HG02642 (cell line): ENCODE results near the gene HMCN2.
"Not testable (repeated sequence)": the region's sequence is repeated elsewhere in the genome, so short reads cannot be mapped to it uniquely, and the experiment has no call there.

Experiments used
- ATAC-seq: cut with Tn5 transposase; IDR thresholded peaks from one replicate; pipeline ENCODE4 v1.9.1; 2021; ENCODE audit warnings: mild to moderate bottlenecking; ENCODE audit not compliant: unreplicated experiment, poor library complexity

The HMCN2 gene

DNA sequence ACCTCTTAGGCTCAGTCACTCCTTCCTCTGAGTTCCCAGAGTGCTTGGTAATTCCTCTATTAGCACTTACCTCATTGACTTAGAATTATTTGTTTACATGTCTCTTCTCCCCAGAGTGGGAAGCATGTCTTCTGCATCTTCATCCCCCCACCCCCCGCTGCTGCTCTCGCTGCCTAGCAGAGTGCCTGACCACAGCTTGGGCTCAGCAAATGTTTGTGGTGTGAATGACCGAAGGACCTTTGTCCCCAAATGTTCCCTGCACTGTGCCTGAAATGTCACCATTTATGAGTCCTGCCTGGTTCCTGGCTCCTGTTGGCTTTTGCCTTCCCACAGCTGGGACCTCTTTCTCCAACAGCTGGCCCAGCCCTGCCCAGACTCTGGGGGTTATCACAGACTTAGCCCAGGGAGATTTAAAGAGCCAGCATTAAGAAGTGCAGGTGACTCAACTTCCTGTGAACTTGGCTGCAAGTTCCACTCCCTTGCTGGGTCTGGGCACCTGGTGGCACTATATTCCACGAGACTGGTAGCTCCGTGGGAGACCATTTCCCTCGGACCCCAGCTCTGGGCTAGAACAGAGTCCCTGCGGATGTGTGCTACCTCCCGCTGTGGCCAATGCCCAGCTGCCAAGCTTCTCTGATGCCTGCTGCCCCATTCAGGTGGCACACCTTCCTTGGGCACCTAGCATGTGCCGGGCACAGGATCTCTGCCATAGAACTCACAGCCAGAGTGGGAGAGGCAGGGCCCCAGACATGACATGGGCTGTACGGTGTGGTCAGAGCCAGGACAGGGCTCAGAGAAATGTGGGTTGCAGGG lies 1.8 kb upstream of the HMCN2 start:
- no peak for ATAC-seq

DNA sequence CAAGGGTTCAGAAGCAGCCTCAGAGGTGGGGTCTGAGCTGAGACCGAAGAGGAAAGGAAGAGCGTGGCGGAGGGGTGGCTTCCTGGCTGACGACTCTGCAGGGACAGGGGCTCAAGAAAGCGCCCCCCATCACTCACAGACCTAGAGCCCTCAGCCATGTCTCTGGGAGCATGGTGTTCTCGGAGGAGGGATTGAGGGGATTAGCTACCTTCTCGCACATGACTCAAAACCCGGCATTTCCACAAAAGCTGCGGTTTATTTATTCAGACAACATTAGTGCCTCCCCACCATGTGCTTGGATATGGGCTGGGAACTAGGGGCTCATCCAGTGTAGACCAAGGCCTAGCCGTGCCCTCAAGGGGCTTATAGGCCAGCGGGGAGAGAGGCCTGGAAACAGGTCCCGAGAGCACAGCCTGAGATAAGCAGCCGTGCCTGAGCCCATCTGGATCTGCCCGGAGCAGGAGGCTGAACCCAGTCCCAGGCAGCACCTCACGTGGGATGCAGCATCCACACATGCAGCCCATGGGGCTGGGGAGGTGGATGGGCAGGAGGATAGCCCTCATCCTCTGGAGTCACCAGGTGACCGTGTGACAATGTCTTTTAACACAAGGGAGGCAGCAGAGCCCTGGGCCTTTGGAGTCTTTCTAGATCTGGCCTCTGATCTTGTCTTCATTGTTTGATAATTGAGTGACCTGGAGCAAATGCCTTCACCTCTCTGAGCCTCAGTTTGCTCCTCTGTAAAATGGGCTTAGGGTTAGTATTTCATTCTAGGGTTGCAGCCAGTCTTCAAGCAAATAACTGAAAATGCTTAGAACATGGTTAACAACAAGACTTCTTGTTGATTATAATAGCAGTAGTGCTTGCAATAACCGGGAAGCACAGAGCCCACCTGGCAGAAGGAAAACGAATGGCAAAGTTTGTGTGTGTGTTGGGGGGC lies 878 bp upstream of the HMCN2 start:
- ATAC-seq: no peak

DNA sequence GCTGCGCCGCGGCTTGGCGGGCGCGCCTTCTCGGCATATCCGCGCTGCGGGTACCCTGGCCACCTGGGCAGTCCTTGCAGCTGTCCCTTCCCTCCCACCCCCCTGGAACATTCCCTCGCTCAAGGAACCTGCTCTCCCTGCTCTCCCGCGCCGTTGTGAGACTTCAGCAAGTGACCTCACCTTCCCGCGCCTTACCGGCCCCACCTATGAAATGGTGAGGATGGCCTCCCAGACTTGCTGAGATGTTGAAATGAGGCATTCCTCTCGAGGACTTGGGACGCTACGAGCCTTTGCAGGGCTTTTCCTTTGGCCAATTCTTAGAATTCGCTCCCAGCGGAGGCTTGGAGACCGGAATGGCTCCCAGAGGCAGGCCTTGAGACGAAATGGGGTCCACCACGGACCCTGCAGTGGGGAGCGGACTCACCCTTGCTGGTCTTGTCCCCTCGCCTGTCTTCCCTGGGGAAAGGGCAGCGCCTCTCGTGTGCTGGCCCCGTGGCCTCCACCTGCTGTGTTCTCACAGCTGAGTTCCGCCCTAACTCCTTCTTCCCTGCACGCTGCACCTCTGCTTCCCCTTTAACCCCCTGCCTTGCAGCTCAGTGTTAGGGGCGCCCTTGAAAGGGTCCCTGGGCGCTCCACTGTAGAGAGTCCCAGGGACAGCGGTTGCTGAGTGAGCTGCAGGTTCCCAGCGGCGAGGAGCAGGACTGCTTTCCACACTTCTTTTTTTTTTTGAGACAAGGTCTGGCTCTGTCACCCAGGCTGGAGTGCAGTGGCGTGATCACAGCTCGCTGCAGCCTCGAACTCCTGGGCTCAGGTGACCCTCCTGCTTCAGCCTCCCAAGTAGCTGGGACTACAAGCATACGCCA lies 907 bp downstream of the HMCN2 start:
- ATAC-seq: no peak

DNA sequence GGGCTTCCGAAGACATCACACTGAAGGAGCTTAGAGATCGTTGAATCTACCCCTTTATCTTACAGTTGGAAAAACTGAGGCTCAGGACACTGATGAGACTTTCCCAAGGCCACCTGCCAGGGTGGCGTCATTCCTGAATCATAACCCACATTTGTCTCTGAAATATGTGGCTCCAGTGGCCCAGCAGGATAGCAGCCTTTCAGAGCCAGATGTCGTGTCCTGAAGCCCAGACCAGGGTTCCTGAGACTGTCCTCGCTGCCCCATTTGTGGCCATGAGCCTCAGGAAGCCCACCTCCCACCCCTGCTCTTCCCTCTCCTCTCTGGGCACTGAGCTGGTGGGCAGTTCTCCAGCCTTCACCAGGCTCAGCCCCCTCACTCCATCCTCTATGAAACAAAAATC lies 2.4 kb downstream of the HMCN2 start:
- no peak for ATAC-seq

DNA sequence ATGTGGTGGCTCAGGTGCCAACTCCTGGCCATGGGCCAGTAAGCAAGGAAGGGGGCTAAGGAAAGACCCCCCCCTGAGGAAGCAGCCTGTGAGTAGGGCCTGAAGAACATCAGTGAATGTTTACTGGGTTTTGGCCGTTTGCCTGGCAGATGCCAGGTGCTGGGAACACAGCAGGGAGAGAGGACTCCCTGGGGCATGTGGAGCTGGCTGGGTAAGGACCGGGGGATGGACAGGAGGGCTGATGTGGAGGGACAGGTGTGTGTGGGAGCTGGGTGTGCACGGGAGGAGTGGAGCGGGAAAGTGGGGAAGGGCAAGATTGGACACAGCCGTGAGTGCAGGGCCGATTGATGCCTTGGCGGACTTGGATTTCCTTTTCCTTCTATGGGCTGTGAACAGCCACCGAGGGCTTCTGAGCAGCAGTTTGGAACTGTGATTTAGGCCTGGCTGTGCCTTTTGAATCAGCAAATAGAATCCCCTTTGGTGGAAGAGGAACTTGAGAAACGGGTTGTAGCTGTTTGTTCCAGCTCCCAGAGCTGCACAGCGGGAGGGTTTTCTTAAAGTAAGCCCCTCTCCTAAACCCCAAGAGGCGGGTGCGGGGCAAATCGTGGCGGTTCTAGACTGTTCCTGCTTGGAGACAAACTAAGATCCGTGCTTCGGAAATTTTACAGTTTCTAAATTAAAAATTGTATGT lies 3.1 kb downstream of the HMCN2 start:
- ATAC-seq: no peak

DNA sequence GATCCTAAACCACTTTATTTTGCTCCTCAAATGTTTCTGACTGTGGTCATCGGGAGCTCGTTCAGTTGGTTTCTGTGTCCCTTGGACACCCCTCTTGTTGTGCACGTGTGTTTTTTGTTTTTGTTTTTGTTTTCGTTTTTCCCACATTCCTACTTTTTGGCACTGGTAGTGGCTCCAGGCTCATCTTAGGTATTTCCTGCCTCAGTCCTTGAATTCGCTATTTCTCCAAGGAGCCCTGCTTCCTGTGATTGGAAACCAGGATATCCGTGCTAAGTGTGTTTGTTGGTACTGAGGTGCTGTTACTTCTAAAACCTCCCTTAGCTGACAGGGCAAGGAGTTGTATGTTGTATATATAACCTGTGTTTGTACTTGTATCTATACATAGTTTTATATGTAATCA lies 5.9 kb downstream of the HMCN2 start:
- ATAC-seq: no peak

DNA sequence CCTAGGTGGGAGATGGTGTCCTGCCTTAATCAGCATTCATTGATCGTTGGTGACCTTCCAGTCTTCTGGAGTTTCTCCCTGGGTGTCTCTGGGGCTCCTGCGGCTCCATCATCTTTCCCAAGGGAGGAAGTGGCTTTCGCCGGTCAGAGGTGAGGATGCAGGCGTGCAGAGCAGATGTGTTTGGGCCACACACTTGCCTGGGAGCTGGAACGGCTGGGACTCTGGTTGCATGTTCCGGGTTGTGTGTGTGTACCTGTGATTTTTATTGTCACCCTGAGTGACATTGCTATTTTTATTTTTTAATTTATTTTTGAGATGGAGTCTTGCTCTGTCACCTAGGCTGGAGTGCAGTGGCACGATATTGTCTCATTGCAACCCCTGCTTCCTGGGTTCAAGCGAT lies 9.6 kb downstream of the HMCN2 start:
- ATAC-seq: no peak

DNA sequence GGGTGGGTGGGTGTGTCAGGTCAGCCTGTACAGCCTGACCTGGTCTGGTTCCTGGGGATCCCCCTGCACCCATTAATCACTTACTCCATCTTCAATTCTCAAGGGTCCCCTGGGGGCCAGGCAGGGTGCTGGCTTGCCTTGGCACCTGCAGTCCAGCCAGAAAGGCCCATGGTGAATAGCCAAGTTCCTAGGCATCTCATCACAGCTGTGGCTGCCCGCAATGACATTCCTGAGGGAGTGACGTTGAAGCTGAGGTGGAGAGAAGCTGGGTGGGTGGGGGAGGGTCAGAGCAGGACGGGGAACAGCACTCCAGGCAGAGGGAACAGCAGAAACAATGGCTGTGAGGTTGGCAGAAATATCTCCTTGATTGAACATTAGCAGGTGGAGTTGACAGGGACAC lies 10.6 kb downstream of the HMCN2 start:
- ATAC-seq: no peak

DNA sequence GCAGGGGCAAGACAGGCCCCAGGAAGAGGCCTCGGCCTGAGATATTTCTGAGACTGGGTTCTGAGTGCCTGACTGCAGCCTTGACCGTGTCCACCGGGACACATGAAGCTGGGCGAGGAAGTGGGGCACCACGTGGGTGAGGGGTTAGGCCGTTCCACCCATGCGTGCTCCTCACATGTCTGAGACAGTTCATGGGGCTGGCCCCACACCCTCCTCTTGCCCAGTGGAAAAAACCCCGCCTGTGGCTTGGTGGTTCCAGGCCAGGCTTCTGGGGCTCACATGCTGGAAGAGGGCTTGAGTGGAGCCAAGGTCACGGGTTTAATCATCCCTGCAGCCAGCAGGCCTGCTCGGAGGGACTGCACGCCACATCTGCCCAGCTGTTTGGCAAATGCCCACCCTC lies 11.4 kb downstream of the HMCN2 start:
- no peak for ATAC-seq

DNA sequence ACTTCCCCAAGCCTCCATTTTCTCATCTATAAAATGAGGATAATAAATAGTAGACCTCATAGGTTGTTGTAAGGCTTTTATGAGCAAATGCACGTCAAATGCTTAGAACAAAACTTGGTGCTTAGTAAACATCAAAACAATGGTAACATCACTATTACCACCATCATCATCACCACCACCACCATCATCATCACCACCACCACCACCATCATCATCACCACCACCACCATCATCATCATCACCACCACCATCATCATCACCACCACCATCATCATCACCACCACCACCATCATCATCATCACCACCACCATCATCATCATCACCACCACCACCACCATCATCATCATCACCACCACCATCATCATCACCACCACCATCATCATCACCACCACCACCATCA lies 12.0 kb downstream of the HMCN2 start:
- not testable (repeated sequence) for ATAC-seq

DNA sequence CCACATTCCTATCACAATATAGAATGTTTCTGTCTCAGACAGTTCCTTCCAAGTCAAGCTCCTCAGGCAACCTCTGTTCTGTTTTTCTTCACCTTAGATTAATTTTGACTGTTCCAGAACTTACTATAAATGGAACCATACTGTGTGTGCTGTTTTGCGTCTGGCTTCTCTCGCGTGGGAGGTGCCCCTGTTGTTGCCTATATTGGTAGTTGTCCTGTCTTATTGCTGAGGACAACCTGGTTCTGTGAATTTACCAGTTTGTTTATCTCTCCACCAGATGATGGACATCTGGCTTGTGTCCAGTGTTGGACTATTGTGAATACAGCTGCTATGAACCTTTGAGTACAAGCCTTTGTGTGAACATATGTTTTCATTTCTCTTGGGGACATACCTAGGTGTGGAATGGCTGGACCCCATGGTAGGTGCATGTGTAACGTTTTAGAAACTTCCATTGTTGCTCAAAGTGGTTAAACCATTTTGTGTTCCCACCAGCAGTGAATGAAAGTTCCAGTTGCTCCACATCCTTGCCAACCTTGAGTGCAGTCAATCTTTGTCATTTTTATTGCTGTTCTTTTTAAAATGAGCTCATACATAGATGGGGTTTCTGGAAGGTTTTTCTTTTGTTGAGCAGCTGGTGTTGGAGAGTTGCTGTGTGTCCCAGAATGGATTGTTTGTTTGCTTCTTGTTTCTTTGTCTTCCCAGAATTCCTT lies 18.1 kb downstream of the HMCN2 start:
- no peak for ATAC-seq

DNA sequence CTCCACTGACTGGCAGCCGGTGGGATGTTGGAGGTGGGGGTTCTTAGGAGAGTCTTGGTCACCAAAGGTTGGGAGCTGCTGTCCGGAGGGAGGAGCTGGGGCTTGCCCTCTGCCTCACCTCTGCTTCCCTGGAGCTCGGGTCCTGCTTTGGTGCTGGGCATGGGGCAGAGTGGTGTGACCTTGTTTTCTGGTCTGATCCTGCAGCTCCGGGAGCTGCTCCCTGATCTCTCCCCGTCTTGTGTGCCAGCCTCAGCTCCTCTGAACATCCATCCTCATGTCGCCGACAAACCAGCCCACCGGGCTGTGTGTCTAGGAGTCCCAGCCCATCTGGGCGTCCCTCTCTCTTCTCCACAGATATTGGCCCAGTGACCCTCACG lies 18.7 kb downstream of the HMCN2 start:
- ATAC-seq: no peak

DNA sequence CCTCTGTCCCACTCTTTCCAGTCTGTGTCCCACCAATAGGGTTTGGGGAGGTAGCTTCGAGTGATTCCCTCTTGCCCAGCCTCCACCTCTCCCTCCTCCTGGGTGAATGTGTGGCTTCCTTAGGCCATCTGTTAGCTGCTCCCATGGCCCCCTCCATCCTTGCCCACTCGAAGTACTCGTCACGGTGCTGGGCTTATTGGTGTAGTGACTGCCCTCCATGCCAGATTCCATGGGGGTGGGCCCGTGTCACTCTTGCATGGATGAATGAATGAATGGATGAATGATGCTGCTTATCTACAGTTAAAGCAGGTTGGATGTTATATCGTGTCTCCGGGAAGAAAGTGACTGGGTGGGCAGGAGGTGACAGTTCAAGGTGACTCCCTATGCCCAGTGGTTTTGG lies 19.1 kb downstream of the HMCN2 start:
- no peak for ATAC-seq

DNA sequence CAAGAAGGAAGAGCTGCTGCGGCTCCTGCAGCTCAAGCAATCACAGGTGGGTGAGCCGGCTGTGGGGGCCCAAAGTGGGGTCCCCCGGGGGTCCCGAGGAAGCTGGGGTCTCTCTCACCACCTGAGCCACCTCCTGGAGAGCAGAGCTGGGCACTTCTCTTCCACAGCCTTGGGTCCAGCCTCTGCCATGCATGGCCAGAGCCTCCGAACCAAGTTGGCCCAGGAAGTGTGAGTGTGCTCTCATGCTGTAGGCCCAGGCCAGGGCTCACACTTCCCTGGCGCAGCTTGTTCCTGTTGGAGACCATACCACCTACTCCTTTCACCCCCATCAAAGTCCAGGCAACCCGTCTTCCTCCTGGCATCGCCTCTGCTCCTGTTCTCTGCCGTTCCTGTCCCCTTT lies 19.7 kb downstream of the HMCN2 start:
- ATAC-seq: no peak

DNA sequence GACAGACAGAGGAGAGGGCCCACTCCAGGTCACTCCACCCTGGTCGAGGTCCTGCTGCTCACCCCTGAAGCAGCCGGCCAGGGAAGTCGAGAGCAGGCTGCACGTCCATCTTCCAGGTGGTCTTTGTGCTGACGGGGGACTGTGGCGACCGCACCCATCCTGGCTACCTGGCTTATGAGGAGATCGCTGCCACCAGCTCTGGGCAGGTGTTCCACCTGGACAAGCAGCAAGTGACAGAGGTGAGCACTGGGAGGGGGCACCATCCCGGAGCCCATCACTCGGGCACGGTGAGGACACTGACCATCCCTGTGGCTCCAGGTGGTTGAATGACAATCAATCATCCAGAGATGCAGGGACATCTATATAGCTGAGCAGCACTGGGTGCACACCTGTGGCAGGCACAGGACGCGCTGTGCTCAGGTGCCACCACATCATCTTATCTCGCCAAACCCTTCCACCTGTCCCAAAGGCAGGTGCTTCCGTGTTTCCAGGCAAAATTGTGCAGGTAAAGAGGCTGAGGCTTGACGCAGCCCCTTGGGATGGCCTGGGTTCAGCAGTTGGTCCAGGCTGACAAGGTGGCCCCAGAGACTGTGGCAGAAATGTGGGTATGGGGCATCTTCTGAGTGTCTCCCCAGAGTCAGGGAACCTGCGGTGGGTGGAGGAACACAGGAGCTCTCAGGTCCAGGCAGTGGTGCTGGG lies 20.7 kb downstream of the HMCN2 start:
- ATAC-seq: no peak

DNA sequence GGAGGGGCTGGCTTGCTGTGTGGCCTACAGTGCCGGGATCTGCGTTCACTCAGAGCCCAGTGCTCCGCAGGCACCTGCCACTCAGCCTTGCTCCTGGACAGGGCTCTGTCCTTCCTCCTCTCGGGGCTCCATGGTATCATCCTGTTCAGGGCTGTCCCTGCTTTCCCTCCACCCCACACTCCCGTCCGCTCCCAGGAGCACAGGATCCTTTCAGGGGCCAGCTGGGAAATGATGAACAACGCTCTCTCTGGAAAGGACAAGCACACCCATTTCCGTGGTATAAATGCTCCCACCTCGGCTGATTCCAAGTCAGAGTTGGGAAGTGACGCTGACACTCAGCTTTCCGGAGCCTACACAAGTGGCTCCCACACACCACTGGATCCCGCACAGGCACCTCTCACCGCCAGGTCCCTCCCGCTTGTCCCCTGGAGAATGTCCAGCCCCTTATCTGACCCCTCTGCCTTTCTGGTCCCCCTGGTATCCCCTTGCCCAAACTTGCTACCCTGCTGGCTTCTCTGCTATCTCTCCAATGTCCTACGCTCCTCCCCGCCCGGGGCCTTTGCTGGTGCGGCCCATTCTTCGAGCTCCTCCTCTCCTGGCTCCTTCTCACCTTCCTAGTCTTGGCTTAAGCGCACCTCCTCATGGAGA lies 21.3 kb downstream of the HMCN2 start:
- no peak for ATAC-seq

DNA sequence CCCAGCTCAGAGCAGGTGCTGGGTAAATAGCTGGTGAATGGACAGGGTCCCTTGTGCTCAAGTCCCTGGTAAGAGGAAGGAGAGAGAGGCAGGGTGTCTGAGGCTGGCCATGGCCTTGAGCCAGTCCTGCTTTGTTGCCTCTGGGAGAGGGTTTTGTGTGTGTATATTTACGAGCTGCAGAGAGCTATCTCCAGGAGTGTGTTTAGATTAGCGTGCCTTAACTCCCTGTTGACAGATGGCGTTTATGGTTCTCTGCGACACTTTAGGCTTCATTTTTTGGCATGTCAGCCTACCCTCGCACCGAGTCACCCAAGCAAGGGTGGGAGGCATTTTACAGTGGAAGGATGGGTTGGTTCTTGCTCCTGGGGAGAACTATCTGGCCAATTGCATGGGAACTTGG lies 22.2 kb downstream of the HMCN2 start:
- ATAC-seq: no peak

DNA sequence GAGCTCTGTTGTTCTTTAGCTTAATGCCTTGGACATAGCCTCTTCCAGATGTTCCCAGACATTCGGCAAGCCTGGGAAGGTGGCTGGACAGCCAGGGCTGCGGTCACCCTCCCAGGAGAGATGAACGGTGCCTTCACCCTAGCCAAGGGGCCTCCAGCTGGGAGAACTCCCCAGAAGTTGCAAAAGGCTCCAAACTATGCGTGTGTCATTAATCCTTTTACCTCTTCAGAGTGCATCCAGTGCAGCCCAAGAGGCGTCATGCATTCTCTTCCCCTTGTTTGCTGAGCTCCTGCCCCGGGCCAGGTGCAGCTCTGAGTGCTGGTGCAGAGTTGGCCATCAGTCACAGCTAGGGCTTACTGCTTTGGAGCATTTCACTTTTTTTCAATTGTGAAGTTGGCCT lies 22.8 kb downstream of the HMCN2 start:
- ATAC-seq: no peak
